G401.6 (cell line): ENCODE measurements around the gene SUSD6.

Experiments
- FAIRE-seq: peaks from 2 replicates; lab custom pipeline; 2012; peaks lifted over from hg19 to GRCh38; lab: Jason Lieb, UNC

Gene SUSD6

DNA sequence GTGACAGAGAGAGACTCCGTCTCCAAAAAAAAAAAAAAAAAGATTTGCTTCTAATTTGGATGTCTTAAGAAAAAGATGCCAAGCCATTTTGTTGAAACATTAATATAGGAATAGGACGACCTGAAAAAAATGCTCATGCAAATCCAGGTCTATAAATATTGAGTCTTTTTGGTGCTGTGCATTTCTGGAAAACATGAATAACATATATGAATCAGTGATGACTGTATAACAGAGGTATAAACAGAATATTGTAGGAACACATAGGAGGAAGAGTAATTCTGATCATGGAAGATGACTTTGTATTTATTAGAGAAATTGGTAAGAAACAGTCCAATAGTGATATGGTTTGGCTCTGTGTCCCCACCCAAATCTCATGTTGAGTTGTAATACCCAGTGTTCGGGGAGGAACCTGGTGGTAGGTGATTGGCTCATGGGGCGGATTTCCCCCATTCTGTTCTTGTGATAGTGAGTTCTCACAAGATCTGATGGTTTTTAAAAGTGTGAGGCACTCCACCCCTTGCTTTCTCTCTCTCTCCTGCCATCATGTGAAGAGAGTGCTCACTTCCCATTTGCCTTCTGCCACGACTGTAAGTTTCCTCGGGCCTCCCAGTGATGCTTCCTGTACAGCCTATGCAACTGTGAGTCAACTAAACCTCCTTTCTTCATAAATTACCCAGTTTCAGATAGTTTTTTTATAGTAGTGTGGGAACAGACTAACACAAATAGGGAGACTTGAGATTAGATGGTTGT is 152.5 kb downstream of the SUSD6 start:
- no peak for FAIRE-seq
